ENCODE measurements around the gene LPCAT3.

DNA sequence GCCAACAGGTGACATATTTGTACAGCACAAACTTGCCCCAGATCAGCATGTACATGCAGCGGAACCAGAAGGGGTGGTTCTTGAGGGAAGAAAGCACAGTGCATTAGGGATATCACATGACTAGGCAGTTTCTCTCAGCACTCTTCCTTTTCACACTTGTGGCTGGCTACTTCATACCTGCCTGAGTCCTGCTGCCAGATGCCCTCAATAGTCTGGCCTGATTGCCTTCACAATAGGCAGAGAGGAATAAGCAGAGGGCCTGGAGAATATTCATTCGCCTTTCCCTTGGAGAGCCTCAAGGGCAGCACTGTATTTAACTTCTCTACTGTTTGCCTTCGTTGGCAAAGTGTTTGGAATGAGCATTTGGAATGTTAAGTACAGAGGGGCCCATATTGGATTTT, 39.7 kb downstream of the LPCAT3 start:
- TF ChIP-seq CTCF (IDR thresholded peaks at IDR 0.05), result peak in 1 of 6 experiments; percentile 26
- no peak for TF ChIP-seq POLR2A (IDR thresholded peaks at IDR 0.05)
